ENCODE data around the gene RASSF7.
"Not testable (repeated sequence)": the region's sequence is repeated elsewhere in the genome, so short reads cannot be mapped to it uniquely, and the experiment has no call there.

RASSF7 gene

GRCh38 chr11:567011-567628 is 6.3 kb downstream of the RASSF7 start:
- no peak for DNase-seq (ENCODE audit: low read depth)

DNA sequence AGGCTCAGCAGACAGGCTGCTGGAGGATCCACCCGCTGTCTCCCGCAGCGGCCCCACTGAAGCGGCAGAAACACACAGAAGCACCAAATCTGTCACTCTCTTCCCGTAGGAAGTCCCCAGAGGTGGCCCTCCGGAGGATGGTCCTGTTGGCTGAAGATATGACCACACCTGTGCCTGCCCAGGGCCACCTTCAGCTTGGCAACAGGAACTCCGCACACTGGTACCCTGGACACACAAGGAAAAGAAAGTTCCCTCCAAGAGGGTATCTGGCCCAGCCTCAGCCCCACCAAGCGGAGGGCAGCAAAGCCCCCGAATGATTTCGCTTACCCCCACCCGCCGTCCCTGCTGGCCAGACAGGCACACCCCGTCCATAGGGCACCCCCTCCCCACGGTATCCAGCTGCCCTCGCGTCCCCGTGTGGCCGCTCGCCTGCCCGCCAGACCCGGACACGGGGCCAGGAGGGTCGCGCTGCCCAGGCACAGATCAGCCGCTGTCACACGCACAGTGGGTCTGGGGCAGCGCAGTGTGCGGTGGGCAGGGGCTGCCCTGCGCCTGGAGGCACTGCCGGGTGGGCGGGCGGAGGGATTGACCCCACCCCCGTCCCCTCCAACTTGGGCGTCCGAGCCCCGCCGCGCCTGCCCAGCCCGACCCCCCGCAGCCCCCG is 7.0 kb downstream of the RASSF7 start:
- DNase-seq (ENCODE audit: low read depth), result no peak

DNA sequence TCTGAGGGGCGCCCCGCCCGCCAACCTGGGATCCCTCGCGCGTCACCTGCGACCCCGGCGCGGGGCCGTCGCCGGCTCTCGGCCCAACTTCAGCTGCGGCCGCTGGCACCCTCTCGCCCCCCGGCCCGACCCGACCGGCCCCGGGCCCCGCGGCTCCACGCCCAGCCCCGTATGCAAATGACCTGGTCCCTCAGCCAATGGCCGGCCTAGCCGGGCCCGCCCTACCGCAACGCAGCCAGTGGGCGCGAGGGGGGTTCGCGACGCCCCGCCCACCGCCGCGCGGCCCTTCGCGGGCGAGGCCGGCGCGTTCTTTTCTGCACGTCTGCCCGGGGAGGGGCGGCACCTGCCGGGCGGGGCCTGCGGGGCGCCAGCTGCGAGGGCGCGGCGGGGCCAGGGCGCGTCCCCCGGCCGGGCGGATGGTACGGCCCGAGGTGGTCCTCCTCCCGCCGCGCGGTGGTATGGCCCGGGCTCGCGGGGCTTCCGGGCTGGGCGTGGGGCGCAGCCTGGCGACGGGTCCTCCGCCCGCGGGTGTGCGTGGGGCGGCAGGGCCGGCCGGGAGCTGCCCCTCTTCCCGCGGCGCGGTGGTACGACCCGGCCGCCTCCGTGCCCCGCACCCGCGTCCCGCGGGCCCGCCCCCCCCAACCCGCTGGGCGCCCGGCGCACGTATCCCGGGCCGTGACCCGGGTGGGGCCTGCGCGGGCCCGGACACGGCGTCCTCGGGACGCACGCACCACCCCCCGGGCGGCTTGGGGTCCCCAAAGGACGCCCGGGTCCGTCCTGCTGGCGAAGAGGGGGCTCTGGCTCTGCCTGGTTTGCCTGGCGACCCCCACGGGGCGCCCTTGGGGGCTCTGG is 7.8 kb downstream of the RASSF7 start:
- peak; percentile 74 for DNase-seq (ENCODE audit: low read depth)

- no peak for DNase-seq (ENCODE audit: low read depth)
These were observed 8.6 kb downstream of the RASSF7 start for GRCh38 chr11:569158-569885.

GRCh38 chr11:571802-572185 is 11.0 kb downstream of the RASSF7 start:
- no peak for DNase-seq (ENCODE audit: low read depth)

DNA sequence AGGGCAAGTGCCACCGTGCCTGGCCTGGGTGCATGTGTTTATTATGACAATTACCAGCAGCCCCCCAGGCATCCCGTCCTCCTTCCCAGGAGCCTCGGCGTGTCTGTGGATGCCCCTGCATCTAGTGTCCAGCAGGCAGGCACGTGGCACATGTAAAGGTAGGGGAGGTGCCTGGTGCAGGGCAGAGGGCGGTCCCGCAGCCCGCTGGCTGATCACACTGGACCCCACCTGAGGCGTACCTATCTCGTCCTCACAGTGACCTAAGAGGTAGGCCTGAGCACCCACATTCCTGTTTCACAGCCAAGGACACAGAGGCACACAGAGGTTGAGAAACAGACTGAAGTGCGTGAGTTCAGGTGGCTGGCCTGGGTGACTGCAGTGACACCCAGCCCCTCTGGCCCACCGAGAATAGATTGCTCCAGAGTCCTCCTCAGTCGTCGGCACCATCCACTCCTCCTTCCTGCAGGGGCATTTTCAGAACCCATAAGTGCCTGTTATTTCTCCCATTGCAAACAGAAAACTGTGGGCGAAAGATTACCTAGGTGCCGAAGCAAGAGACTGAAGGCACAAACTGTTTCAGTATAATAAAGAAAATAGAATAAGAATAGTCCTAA is 12.5 kb downstream of the RASSF7 start:
- DNase-seq (ENCODE audit: low read depth), result no peak

- DNase-seq (ENCODE audit: low read depth), result not testable (repeated sequence)
These were observed 13.3 kb downstream of the RASSF7 start for GRCh38 chr11:574031-574570.

DNA sequence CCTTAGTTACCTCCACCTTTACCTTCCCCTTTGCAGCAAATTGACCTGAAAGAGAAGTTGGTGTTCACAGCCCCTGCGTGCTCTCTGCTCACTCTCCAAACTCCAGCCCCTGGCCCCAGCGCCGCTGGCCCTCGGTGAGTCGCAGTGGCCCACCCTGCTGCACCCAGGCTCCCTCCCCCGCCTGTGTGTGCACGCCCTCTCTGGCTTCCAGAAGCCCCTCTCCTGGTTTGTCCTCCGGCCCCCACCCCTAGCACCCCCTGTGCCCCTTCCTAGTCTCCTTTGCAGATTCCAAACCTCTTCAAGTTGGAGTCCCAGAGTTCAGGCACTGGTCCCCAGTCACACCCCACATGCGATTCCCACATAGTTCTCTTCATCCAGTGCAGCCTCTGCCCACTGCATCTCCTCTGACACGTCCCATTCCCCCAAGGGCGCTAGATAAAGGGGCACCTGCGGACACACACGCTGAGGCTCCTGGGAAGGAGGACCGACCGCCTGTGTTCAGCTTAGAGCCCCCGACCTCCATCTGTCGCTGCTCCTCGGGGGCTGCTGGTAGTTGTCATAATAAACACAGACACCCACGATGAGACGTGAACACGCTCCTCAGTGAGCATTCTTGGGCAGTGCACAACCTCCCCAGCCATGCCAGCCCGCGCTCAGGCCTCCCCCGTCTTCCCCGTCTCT is 14.0 kb downstream of the RASSF7 start:
- DNase-seq (ENCODE audit: low read depth), result no peak

GRCh38 chr11:575313-575995 is 14.7 kb downstream of the RASSF7 start:
- DNase-seq (ENCODE audit: low read depth), result no peak

DNA sequence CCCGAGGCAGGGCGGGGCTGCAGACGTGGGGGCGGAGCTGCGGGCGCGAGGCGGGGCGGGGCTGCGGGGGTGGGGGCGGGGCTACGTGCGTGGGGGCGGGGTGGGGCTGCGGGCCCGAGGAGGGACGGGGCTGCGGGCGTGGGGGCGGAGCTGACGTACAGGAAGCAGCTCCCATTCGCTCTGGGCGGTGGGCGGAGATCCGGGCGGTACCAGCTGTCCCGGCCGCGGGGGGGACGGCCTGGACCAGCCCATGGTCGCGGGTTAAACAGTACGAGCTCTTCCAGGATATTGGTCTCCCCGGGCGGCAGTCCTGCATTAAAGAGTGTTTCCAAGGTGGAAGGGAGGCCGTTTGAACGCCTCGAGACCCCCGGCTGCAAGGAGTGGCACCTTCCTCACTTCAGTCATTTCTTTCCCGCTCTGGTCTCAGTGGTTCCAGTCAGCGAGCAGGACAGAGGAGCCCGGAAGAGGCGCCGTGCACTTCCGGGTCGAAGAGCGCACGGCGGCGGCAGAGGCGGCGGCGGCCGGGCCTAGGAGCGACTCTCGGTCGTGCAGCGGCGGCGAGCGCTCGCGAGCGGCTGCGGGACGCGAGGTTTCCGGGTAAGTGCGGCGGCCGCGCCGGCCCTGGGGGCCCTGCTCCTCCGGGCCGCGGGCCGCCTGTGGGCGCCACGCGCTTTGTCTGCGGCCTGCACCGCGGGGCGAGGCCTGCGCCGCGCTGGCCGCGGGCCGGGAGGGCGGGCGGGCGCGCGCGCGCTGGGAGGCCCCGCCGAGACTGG is 15.4 kb downstream of the RASSF7 start, which contains the start of gene PHRF1:
Gene PHRF1, plus strand, starts transcription at position 475 of the 773 bp plus-strand sequence. CDS start 5,043 bp downstream, outside the sequence.
- DNase-seq (ENCODE audit: low read depth), result peak; percentile 85

DNA sequence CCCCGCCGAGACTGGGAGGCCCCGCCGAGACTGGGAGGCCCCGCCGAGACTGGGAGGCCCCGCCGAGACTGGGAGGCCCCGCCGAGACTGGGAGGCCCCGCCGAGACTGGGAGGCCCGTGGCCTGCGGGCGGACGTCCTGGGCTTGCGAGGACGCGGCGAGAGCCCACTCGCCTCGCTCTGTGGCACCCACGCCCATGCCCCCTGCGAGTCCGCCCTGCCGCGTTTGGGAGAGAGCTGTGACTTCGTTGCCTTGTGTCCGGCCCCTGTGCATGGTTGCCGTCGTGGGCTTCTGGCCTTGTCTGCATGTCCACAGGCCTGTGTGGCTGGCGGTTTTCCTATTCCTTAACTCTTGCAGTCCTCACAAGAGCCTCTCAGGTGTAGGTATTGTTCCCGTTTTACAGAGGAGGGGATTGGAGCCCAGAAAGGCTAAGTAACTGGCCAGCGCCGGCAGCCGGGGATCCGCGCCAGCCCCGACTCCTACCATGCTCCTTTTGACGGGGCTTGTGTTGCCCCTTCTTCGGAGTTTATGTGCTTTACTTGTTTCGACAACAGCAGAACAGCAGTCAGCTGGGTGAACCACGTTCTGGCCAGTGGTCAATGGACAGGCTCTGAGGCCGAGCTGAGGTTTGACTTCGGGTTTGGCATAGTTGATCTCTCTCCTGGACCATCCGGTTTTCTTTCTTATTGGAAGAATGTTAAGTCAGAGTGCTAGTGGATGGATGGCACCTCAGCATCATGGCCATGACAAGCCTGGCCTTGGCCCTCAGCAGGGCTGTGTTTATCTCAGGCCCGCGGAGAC is 16.2 kb downstream of the RASSF7 start:
- DNase-seq (ENCODE audit: low read depth), result no peak

- no peak for DNase-seq (ENCODE audit: low read depth)
These were observed 16.8 kb downstream of the RASSF7 start for GRCh38 chr11:577611-577894.

- DNase-seq (ENCODE audit: low read depth), result no peak
These were observed 17.7 kb downstream of the RASSF7 start for GRCh38 chr11:578276-579035.

DNA sequence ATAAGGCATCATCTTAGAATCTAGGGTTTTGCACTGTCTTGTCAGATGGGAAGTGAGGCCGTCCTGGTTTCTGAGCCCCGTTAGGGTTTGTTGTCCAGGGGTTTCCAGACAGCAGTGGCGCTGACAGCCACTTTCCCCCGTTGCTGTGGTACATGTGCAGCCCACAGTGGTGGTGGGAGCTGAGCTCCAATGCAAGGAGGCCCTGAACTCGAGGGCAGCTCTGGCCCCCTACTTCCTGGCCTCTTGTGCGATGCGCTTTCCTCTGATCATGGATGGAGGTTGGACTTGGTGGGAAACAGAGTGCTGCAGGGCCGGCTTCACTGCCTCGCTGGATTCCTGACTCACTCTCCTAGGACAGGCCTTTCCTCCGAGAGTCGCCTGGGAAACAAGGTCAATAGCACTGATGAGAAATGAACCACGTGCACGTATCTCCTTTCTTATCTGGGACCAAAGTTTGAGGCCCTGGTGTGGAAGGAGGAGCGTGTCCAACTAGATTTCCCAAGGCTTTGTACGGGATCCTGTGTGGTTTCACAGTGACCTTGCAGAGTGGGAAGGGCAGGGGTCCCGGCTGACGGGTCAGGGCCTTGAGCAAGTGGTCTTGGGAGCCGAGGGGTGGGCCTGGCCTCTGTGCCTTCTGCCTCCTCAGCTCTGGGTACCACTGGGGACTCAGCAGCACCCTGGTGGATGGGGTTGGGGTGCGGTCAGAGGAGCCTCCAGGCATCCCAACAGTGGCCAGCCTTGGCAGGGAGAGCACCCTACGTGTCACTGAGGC is 19.2 kb downstream of the RASSF7 start:
- DNase-seq (ENCODE audit: low read depth), result no peak

DNA sequence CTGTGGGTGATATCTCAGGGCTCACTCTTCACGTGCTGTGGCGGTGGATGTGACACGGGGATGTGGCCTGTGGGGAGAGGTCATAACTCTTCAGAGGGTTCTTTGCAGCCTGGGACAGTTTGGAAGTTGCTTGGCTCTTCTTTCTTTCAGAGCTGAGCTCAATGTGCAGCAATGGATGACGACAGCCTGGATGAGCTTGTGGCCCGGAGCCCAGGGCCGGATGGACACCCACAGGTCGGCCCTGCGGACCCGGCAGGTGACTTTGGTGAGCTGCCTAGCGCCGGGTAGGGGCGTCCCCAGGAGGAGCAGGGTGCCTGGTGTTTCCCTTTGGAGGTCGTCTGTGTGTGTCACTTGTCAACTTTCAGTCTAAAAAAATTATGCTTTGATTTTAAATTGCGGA is 20.6 kb downstream of the RASSF7 start:
- no peak for DNase-seq (ENCODE audit: low read depth)

- DNase-seq (ENCODE audit: low read depth), result no peak
These were observed 21.0 kb downstream of the RASSF7 start for GRCh38 chr11:581752-582151.

DNA sequence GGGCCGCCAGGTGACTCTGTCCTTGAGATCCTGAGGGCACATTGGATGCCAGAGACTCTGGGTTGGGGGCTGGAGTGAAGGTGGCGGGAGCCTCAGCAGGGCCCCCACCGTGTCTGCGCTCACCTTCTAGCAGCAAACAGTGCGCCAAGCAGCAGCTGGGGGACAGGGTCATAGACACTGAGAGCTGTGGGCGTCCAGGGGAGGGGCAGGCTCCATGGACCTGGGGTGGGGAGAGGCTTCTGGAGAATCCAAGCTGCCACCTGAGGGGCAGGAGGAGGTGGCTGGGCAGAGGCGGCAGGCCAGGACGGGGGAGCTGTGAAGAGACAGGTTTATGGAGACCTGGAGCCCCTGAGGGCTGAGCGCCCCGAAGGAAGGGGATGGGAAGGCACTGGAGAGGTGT is 23.5 kb downstream of the RASSF7 start:
- DNase-seq (ENCODE audit: low read depth), result no peak
